ENCODE results near the gene MGAT4B. TPM values are rescaled to one million over a fixed set of nuclear protein-coding genes. Genes with fewer than 3 reads are reported as not detected.

The MGAT4B gene
- total RNA-seq, 1 donor from 2014 or later = 163 TPM

- peak within 1 kb of the TSS; percentile 95 for H3K4me3 Mint-ChIP-seq (ENCODE audit: unreplicated experiment)
- DNase-seq (ENCODE audit: low spot score) = peak; percentile 77
- no peaks in the 10 kb centered on the region for H3K9me3 Mint-ChIP-seq (ENCODE audit: unreplicated experiment)
- peak within 1 kb of the TSS; percentile 88 for H3K27ac Mint-ChIP-seq (ENCODE audit: unreplicated experiment)
- peaks cover 15% of the 10 kb centered on the region for H3K4me1 Mint-ChIP-seq (ENCODE audit: unreplicated experiment)
- peak; percentile 40 for TF ChIP-seq CTCF (IDR thresholded peaks at IDR 0.05; ENCODE audit: unreplicated experiment)
- H3K36me3 Mint-ChIP-seq (ENCODE audit: low read depth, unreplicated experiment) = peaks cover 24% of the 10 kb centered on the region
- H3K27me3 Mint-ChIP-seq (ENCODE audit: unreplicated experiment) = peaks cover 17% of the 10 kb centered on the region
Measured at GRCh38 chr5:179820483-179821297, 14.0 kb upstream of the MGAT4B start, which contains the start of gene SQSTM1. Gene SQSTM1, plus strand, starts transcription at chr5:179820905. Its CDS starts 32 bp downstream, at chr5:179820937.

- no peaks in the 10 kb centered on the region for H3K9me3 Mint-ChIP-seq (ENCODE audit: unreplicated experiment)
- H3K27me3 Mint-ChIP-seq (ENCODE audit: unreplicated experiment) = peaks cover 17% of the 10 kb centered on the region
- TF ChIP-seq CTCF (IDR thresholded peaks at IDR 0.05; ENCODE audit: unreplicated experiment) = no peak
- peaks cover 17% of the 10 kb centered on the region for H3K4me1 Mint-ChIP-seq (ENCODE audit: unreplicated experiment)
- no peak overlapping the region for H3K27ac Mint-ChIP-seq (ENCODE audit: unreplicated experiment)
- peaks cover 20% of the 10 kb centered on the region for H3K36me3 Mint-ChIP-seq (ENCODE audit: low read depth, unreplicated experiment)
- DNase-seq (ENCODE audit: low spot score) = no peak
- H3K4me3 Mint-ChIP-seq (ENCODE audit: unreplicated experiment) = peak overlapping the region; percentile 79
Measured at GRCh38 chr5:179820127-179820482, 13.4 kb upstream of the MGAT4B start.

- H3K4me3 Mint-ChIP-seq (ENCODE audit: unreplicated experiment) = peak overlapping the region; percentile 79
- peak; percentile 56 for DNase-seq (ENCODE audit: low spot score)
- no peak for TF ChIP-seq CTCF (IDR thresholded peaks at IDR 0.05; ENCODE audit: unreplicated experiment)
- peaks cover 17% of the 10 kb centered on the region for H3K4me1 Mint-ChIP-seq (ENCODE audit: unreplicated experiment)
- H3K27ac Mint-ChIP-seq (ENCODE audit: unreplicated experiment) = no peak overlapping the region
- H3K9me3 Mint-ChIP-seq (ENCODE audit: unreplicated experiment) = no peaks in the 10 kb centered on the region
- H3K36me3 Mint-ChIP-seq (ENCODE audit: low read depth, unreplicated experiment) = peaks cover 14% of the 10 kb centered on the region
- peaks cover 14% of the 10 kb centered on the region for H3K27me3 Mint-ChIP-seq (ENCODE audit: unreplicated experiment)
Measured at GRCh38 chr5:179819296-179820126, 12.8 kb upstream of the MGAT4B start.

- peaks cover 14% of the 10 kb centered on the region for H3K27me3 Mint-ChIP-seq (ENCODE audit: unreplicated experiment)
- H3K27ac Mint-ChIP-seq (ENCODE audit: unreplicated experiment) = no peak overlapping the region
Measured at GRCh38 chr5:179818746-179819295, 12.2 kb upstream of the MGAT4B start.

More at GRCh38 chr5:179818746-179819295, 12.2 kb upstream of the MGAT4B start:
- H3K4me1 Mint-ChIP-seq (ENCODE audit: unreplicated experiment) = peaks cover 17% of the 10 kb centered on the region
- H3K36me3 Mint-ChIP-seq (ENCODE audit: low read depth, unreplicated experiment) = peaks cover 12% of the 10 kb centered on the region
- no peak for TF ChIP-seq CTCF (IDR thresholded peaks at IDR 0.05; ENCODE audit: unreplicated experiment)
- DNase-seq (ENCODE audit: low spot score) = peak; percentile 59
- H3K4me3 Mint-ChIP-seq (ENCODE audit: unreplicated experiment) = no peak overlapping the region
- no peaks in the 10 kb centered on the region for H3K9me3 Mint-ChIP-seq (ENCODE audit: unreplicated experiment)
